Dendritic cell treated with granulocyte-macrophage colony-stimulating factor and Interleukin-4, amounts not matched to agents 40 ng/mL and 50 ng/mL, for 4 days (primary cell): ENCODE measurements around the gene COX20.
"Not testable (repeated sequence)": the region's sequence is repeated elsewhere in the genome, so short reads cannot be mapped to it uniquely, and the experiment has no call there.

Source experiments
- H3K27ac Mint-ChIP-seq: one replicate; pipeline ENCODE4 v1.8.0; 2022; ENCODE audit warnings: mild to moderate bottlenecking, mixed read lengths
- H3K27me3 Mint-ChIP-seq: one replicate; pipeline ENCODE4 v1.8.0; 2022; ENCODE audit warnings: mild to moderate bottlenecking, mixed read lengths
- H3K36me3 Mint-ChIP-seq: one replicate; pipeline ENCODE4 v1.8.0; 2022; ENCODE audit warnings: low read depth, mixed read lengths
- H3K4me1 Mint-ChIP-seq: one replicate; pipeline ENCODE4 v1.8.0; 2022; ENCODE audit warnings: low read depth, mixed read lengths
- H3K4me3 Mint-ChIP-seq: one replicate; pipeline ENCODE4 v1.8.0; 2022; ENCODE audit warnings: mild to moderate bottlenecking, moderate library complexity, mixed read lengths
- H3K9me3 Mint-ChIP-seq: one replicate; pipeline ENCODE4 v1.8.0; 2022; ENCODE audit warnings: mixed read lengths
- intact Hi-C: fragments of 100-400 bp; cut with micrococcal nuclease; formaldehyde crosslinking; loops from one replicate; pipeline ENCODE4 v1.15.0; 2022

COX20 gene

GRCh38 chr1:244804841-244805240 lies 30.6 kb upstream of the COX20 start:
- H3K36me3 Mint-ChIP-seq: no peaks in the 10 kb centered on the region
- H3K4me3 Mint-ChIP-seq: no peak overlapping the region
- peaks cover 10% of the 10 kb centered on the region for H3K4me1 Mint-ChIP-seq
- H3K27me3 Mint-ChIP-seq: peaks cover 15% of the 10 kb centered on the region
- H3K27ac Mint-ChIP-seq: no peak overlapping the region
- H3K9me3 Mint-ChIP-seq: no peaks in the 10 kb centered on the region
- intact Hi-C loops: loop anchor here (5.0 kb wide), 1 partner anchor 153 kb away; the partner anchor contains the start of gene DESI2

DNA sequence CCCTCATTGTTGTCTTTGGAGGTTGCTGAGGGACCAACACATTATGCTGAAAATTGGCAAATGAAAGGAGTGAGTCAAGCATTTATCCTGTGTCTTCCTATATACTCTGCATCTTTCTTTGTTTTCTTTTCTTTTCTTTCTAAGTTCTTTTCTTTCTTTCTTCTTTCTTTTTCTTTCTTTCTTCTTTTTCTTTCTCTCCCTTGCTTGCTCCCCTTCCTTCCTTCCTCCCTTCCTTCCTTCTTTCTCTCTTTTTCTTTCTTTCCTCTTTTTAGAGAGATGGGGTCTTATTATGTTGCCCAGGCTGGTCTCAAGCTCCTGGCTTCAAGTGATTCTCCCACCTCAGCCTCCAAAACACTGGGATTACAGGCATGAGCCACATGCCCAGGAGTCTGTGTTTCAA lies 28.3 kb upstream of the COX20 start:
- Mint-ChIP-seq H3K27ac (no peak overlapping the region), H3K4me3 (no peak overlapping the region), H3K27me3 (peaks cover 9% of the 10 kb centered on the region), H3K36me3 (no peaks in the 10 kb centered on the region), H3K4me1 (peaks cover 10% of the 10 kb centered on the region), H3K9me3 (no peaks in the 10 kb centered on the region)
- intact Hi-C loops: no loop called here

DNA sequence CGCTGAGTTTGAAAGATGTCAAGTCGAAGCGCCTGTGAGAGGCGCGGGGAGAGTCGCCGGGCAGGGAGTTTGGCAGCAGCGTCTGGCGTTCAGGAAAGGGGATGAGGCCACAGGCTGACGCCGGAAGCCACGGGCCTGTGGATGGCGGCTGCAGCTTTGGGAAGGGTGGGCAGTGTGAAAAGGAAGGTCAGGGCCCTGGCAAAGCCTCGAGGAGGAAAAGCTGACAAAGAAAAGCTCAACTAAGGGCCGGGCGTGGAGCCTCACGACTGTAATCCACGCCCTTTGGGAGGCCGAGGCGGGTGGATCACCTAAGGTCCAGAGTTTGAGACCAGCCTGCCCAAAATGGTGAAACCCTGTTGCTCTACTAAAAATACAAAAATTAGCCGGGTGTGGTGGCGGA lies 25.2 kb upstream of the COX20 start:
- H3K9me3 Mint-ChIP-seq: no peaks in the 10 kb centered on the region
- H3K36me3 Mint-ChIP-seq: no peaks in the 10 kb centered on the region
- H3K4me3 Mint-ChIP-seq: no peak overlapping the region
- H3K4me1 Mint-ChIP-seq: peaks cover 5% of the 10 kb centered on the region
- intact Hi-C loops: loop anchor here (10.0 kb wide), 1 partner anchor 55 kb away; the partner anchor contains the start of gene HNRNPU
- no peak overlapping the region for H3K27ac Mint-ChIP-seq
- peaks cover 3% of the 10 kb centered on the region for H3K27me3 Mint-ChIP-seq

GRCh38 chr1:244813327-244813726 lies 22.1 kb upstream of the COX20 start:
- peaks cover 30% of the 10 kb centered on the region for H3K4me1 Mint-ChIP-seq
- intact Hi-C loops: loop anchor here (10.0 kb wide), 1 partner anchor 51 kb away; the partner anchor contains the start of gene HNRNPU
- no peaks in the 10 kb centered on the region for H3K9me3 Mint-ChIP-seq
- H3K27ac Mint-ChIP-seq: no peak overlapping the region
- peaks cover 5% of the 10 kb centered on the region for H3K36me3 Mint-ChIP-seq
- no peak overlapping the region for H3K4me3 Mint-ChIP-seq
- peaks cover 3% of the 10 kb centered on the region for H3K27me3 Mint-ChIP-seq

- intact Hi-C loops: loop anchor here (1.0 to 10.0 kb wide), 3 partner anchors 17 to 227 kb away; partner anchors contain the start of gene HNRNPU
- Mint-ChIP-seq H3K9me3 (no peaks in the 10 kb centered on the region), H3K4me1 (peaks cover 33% of the 10 kb centered on the region), H3K36me3 (peaks cover 15% of the 10 kb centered on the region), H3K4me3 (peak overlapping the region; percentile 87), H3K27ac (peak overlapping the region; percentile 99), H3K27me3 (no peaks in the 10 kb centered on the region)
Measured at GRCh38 chr1:244815600-244816099, 19.8 kb upstream of the COX20 start.

DNA sequence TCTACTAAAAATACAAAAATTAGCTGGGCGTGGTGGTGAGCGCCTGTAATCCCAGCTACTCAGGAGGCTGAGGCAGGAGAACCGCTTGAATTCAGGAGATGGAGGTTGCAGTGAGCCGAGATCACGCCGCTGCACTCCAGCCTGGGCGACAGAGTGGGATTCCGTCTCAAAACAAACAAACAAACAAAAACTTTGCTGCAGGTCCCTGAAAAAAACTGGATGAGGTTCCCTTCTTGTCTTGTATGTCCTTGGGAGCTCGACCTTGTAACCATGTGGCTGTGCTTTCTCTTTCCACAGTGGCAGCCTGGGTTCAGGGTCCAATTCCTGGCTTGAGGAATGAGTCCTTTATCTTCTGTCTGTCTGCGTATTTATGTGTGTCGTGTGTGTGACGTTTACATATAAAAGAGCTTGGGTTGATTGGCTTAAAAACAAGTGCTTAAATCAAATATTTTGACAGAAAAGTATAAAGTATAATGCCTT lies 18.0 kb upstream of the COX20 start:
- Mint-ChIP-seq H3K27me3 (no peaks in the 10 kb centered on the region), H3K4me1 (peaks cover 33% of the 10 kb centered on the region), H3K9me3 (no peaks in the 10 kb centered on the region), H3K36me3 (peaks cover 18% of the 10 kb centered on the region), H3K27ac (peak overlapping the region; percentile 99), H3K4me3 (peak overlapping the region; percentile 87)
- intact Hi-C loops: loop anchor here (2.0 to 10.0 kb wide), 2 partner anchors 15 to 47 kb away; partner anchors contain the start of gene HNRNPU

GRCh38 chr1:244820131-244820530 lies 15.3 kb upstream of the COX20 start:
- Mint-ChIP-seq H3K27me3 (no peaks in the 10 kb centered on the region), H3K36me3 (peaks cover 22% of the 10 kb centered on the region), H3K4me3 (no peak overlapping the region), H3K27ac (no peak overlapping the region), H3K4me1 (peaks cover 33% of the 10 kb centered on the region), H3K9me3 (no peaks in the 10 kb centered on the region)
- intact Hi-C loops: loop anchor here (10.0 kb wide), 1 partner anchor 365 kb away; no protein-coding TSS in a partner anchor

GRCh38 chr1:244821134-244821533 lies 14.3 kb upstream of the COX20 start:
- no peak overlapping the region for H3K27ac Mint-ChIP-seq
- no peaks in the 10 kb centered on the region for H3K9me3 Mint-ChIP-seq
- H3K4me3 Mint-ChIP-seq: no peak overlapping the region
- H3K27me3 Mint-ChIP-seq: no peaks in the 10 kb centered on the region
- peaks cover 32% of the 10 kb centered on the region for H3K4me1 Mint-ChIP-seq
- peaks cover 22% of the 10 kb centered on the region for H3K36me3 Mint-ChIP-seq
- intact Hi-C loops: loop anchor here (10.0 kb wide), 1 partner anchor 364 kb away; no protein-coding TSS in a partner anchor

DNA sequence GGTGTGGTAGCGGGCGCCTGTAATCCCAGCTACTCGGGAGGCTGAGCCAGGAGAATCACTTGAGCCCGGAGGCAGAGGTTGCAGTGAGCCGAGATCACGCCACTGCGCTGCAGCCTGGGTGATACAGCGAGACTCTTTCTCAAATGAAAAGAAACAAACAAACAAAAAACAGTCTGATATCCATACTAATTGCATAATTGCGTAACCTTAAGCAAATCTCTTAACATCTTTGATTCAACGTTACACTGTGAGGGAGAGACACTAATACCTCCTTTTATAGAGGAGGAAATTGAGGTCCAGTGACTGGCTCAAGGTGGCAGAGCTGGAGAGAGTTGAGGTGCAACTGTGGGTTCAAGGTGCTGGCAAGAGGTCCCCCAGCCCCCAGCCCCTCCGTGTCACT lies 12.6 kb upstream of the COX20 start:
- Mint-ChIP-seq H3K4me1 (peaks cover 16% of the 10 kb centered on the region), H3K9me3 (no peaks in the 10 kb centered on the region), H3K4me3 (no peak overlapping the region), H3K27ac (no peak overlapping the region), H3K36me3 (peaks cover 35% of the 10 kb centered on the region), H3K27me3 (no peaks in the 10 kb centered on the region)
- intact Hi-C loops: loop anchor here (10.0 kb wide), 1 partner anchor 362 kb away; no protein-coding TSS in a partner anchor

- intact Hi-C loops: loop anchor here (10.0 kb wide), 1 partner anchor 358 kb away; no protein-coding TSS in a partner anchor
- Mint-ChIP-seq H3K9me3 (no peaks in the 10 kb centered on the region), H3K4me3 (no peak overlapping the region), H3K4me1 (peaks cover 15% of the 10 kb centered on the region), H3K36me3 (peaks cover 61% of the 10 kb centered on the region), H3K27ac (no peak overlapping the region), H3K27me3 (no peaks in the 10 kb centered on the region)
Measured at GRCh38 chr1:244826712-244827111, 8.7 kb upstream of the COX20 start.

DNA sequence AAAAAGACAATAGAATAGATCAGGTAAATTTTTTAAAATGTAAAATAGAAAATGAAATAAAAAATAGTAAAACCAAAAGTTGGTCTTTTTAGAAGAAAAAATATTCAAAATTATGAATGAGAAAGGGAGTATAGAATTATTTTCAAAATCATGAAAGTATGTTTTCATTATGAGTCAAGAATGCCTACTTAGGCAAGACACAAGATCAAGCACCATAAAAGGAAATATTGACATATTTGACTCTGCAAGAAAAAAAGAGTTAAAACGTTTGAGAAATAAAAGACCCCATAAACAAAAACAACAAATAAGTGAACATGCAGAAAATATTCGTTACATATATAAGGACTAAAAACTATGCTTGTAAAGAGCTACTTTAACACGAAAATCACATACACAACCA lies 4.8 kb upstream of the COX20 start:
- Mint-ChIP-seq H3K36me3 (peaks cover 65% of the 10 kb centered on the region), H3K4me3 (no peak overlapping the region), H3K4me1 (peaks cover 18% of the 10 kb centered on the region), H3K27ac (no peak overlapping the region), H3K27me3 (no peaks in the 10 kb centered on the region), H3K9me3 (no peaks in the 10 kb centered on the region)
- intact Hi-C loops: loop anchor here (10.0 kb wide), 1 partner anchor 176 kb away; the partner anchor contains the start of gene DESI2

- Mint-ChIP-seq H3K36me3 (peaks cover 59% of the 10 kb centered on the region), H3K4me3 (peak overlapping the region; percentile 23), H3K4me1 (peaks cover 26% of the 10 kb centered on the region), H3K27ac (peak overlapping the region; percentile 99)
- not testable (repeated sequence) for H3K27me3 Mint-ChIP-seq, H3K9me3 Mint-ChIP-seq
- intact Hi-C loops: loop anchor here (2.0 to 10.0 kb wide), 2 partner anchors 16 to 178 kb away; partner anchors contain the start of gene DESI2
Measured at GRCh38 chr1:244833260-244833659, 2.2 kb upstream of the COX20 start.

DNA sequence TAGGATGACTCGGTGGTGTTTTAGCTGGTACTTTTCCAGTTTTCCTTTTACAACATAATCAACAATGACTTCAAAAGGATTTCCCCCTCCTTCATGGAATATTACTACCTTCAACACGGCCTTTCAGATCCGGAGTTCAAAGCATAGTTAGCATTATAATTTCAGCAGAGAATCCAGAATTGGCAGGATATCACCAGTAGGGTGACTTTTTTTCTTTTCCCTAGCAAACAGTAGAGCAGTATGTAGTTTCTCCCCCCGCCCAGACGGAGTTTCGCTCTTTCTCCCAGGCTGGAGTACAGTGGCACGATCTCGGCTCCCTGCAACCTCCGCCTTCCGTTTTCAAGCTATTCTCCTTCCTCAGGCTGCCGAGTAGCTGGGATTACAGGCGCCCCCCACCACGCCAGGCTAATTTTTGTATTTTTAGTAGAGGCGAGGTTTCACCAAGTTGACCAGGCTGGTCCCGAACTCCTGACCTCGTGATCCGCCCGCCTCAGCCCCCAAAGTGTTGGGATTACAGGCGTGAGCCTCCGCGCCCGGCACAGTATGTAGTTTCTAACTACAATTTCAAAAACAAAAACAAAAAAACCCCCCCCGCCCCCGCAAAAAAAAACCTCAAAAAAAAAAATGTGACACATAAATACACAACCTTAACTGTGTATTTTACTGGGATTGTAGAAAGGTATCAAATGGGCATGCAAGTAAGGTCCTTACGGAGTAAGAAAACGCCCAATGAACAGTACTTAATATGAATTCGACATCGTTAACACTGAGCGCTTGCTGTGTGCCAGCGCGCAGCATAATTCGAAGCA lies 1.5 kb upstream of the COX20 start:
- peaks cover 59% of the 10 kb centered on the region for H3K36me3 Mint-ChIP-seq
- intact Hi-C loops: loop anchor here (2.0 to 10.0 kb wide), 2 partner anchors 17 to 179 kb away; partner anchors contain the start of gene DESI2
- H3K9me3 Mint-ChIP-seq: no peaks in the 10 kb centered on the region
- H3K4me1 Mint-ChIP-seq: peaks cover 33% of the 10 kb centered on the region
- H3K27ac Mint-ChIP-seq: peak overlapping the region; percentile 99
- no peaks in the 10 kb centered on the region for H3K27me3 Mint-ChIP-seq
- peak overlapping the region; percentile 95 for H3K4me3 Mint-ChIP-seq
